Right lobe of liver (tissue), 6 donors: ENCODE results near the gene PTPN6. TPM values are rescaled to one million over a fixed set of nuclear protein-coding genes. Genes with fewer than 3 reads are reported as not detected.

Source experiments
- ATAC-seq, 4 donors: fragments of 200-7000 bp; cut with Tn5 transposase; one replicate each; pipeline ENCODE4 v1.9.1; 2020; ENCODE audit warnings: mild to moderate bottlenecking in 4 of 4, moderate library complexity in 4 of 4
- DNase-seq, 3 donors: peaks; one replicate each; pipeline ENCODE4 v3.0.0-alpha.2; 2020
- H3K27ac ChIP-seq, 3 donors: fragments of 200-600 bp; one replicate each; pipeline ENCODE4 v1.8.0; 2022
- H3K27me3 ChIP-seq, 2 donors: fragments of 200-600 bp; one replicate each; pipeline ENCODE4 v1.8.0; 2022
- H3K36me3 ChIP-seq, 4 donors: fragments of 200-600 bp; sonication (generic) in 1 of 4; one replicate each; pipeline versions ENCODE4 v1.5.1 to v1.8.0; 2017 to 2022; ENCODE audit warnings: control low read depth in 1 of 4
- H3K4me1 ChIP-seq, 4 donors: fragments of 200-600 bp; sonication (generic) in 1 of 4; one replicate each; pipeline versions ENCODE4 v1.5.1 to v1.8.0; 2017 to 2022; ENCODE audit warnings: control low read depth in 1 of 4
- H3K4me3 ChIP-seq, 3 donors: fragments of 200-600 bp; one replicate each; pipeline ENCODE4 v1.8.0; 2022
- H3K9me3 ChIP-seq, 4 donors: fragments of 200-600 bp; sonication (generic) in 1 of 4; one replicate each; pipeline versions ENCODE4 v1.5.1 to v1.8.0; 2017 to 2022; ENCODE audit warnings: control low read depth in 1 of 4
- CTCF ChIP-seq, 4 donors: fragments of 200-600 bp in 3 of 4; fragments of 450-650 bp in 1 of 4; IDR thresholded peaks; one replicate each; pipeline versions ENCODE4 v1.5.1 to v1.8.0; 2016 to 2022; ENCODE audit warnings: antibody characterized with exemption in 4 of 4, mild to moderate bottlenecking in 2 of 4
- POLR2A ChIP-seq: fragments of 450-650 bp; IDR thresholded peaks from one replicate; pipeline ENCODE4 v1.6.1; 2017; ENCODE audit warnings: antibody characterized with exemption, mild to moderate bottlenecking
- WGBS: methylation state at CpG from one replicate; pipeline ENCODE4 v1.1.6; 2018; ENCODE audit warnings: low coverage, low lambda C conversion rate; ENCODE audit not compliant: insufficient coverage; ENCODE audit errors: missing lambda C conversion rate; 5-methylcytosine and 5-hydroxymethylcytosine counted together
- intact Hi-C, 2 donors: fragments of 100-400 bp; cut with DNase I; formaldehyde crosslinking; loops; one replicate each; pipeline versions ENCODE4 v1.11.2 to v1.14.1; 2022
- total RNA-seq, 6 experiments: library from RNA; depleted of rRNA in 2 of 6; stranded (reverse); fragments of >200 nt in 2 of 6; fragmentation: NEBNext Ultra II Directional in 3 of 6; extraction: Animal tissue kit (Norgen Biotek cat#: 25700) in 3 of 6; gene quantifications; one replicate each; pipeline versions ENCODE4 v1.1.0 to v1.2.4, GENCODE V29; 2016 to 2023
- donor health status: DM: no; HTN: yes; CAD: no.
- donor health status: DM: no; HTN: no; CAD: no.
- donor health status: DM: no; HTN: no; CAD: no.
- donor health status: DM: no; HTN: yes; CAD: no.
- donor health status: DM: no; HTN: yes; CAD: no.

PTPN6 gene
- total RNA-seq, 6 experiments from 2014 or later = 12.1 to 30.6 (median 19.4) TPM

- ATAC-seq (peak; percentile 28 to 84 (median 60)), DNase-seq (peak in 1 of 3 donors; percentile 56)
- H3K27ac ChIP-seq = peak overlapping the region in 1 of 3 donors; percentile 43
- WGBS = 44% methylated on average over 2 of the region's 2 CpGs
- H3K9me3 ChIP-seq = no peaks in the 10 kb centered on the region
- no peaks in the 10 kb centered on the region for H3K27me3 ChIP-seq
- no peak for TF ChIP-seq CTCF (IDR thresholded peaks at IDR 0.05)
- no peak for TF ChIP-seq POLR2A
- peaks cover 0 to 49% (median 11%) of the 10 kb centered on the region in 4 donors for H3K4me1 ChIP-seq
- H3K36me3 ChIP-seq = no peaks in the 10 kb centered on the region
- H3K4me3 ChIP-seq = no peak overlapping the region
- intact Hi-C loops = no loop called here
Observed at GRCh38 chr12:7004287-7004803, 53.2 kb downstream of the PTPN6 start.

GRCh38 chr12:7004840-7005239, 53.7 kb downstream of the PTPN6 start:
- DNase-seq = no peak
- Histone ChIP-seq H3K4me3 (no peak overlapping the region), H3K36me3 (no peaks in the 10 kb centered on the region), H3K9me3 (no peaks in the 10 kb centered on the region), H3K27ac (peak overlapping the region in 1 of 3 donors; percentile 43), H3K4me1 (peaks cover 0 to 49% (median 12%) of the 10 kb centered on the region in 4 donors), H3K27me3 (no peaks in the 10 kb centered on the region)
- no peak for TF ChIP-seq CTCF (IDR thresholded peaks at IDR 0.05)
- no peak for TF ChIP-seq POLR2A
- peak; percentile 41 to 70 (median 62) for ATAC-seq
- WGBS = 40% methylated on average over 2 of the region's 2 CpGs
- intact Hi-C loops = no loop called here

- Histone ChIP-seq H3K9me3 (no peaks in the 10 kb centered on the region), H3K27ac (no peak overlapping the region), H3K4me3 (no peak overlapping the region), H3K27me3 (no peaks in the 10 kb centered on the region), H3K36me3 (no peaks in the 10 kb centered on the region), H3K4me1 (peaks cover 0 to 53% (median 15%) of the 10 kb centered on the region in 4 donors)
- DNase-seq (no peak), ATAC-seq (peak in 1 of 4 donors; percentile 24)
- TF ChIP-seq CTCF (IDR thresholded peaks at IDR 0.05) (no peak), POLR2A (no peak)
- intact Hi-C loops = no loop called here
- WGBS = 72% methylated on average over 2 of the region's 2 CpGs
Observed at GRCh38 chr12:7005311-7005710, 54.2 kb downstream of the PTPN6 start.

- intact Hi-C loops = no loop called here
- H3K4me1 ChIP-seq = peaks cover 0 to 61% (median 16%) of the 10 kb centered on the region in 4 donors
- no peak overlapping the region for H3K27ac ChIP-seq
Observed at GRCh38 chr12:7006639-7007038, 55.5 kb downstream of the PTPN6 start.

More at GRCh38 chr12:7006639-7007038, 55.5 kb downstream of the PTPN6 start:
- TF ChIP-seq POLR2A (no peak), CTCF (IDR thresholded peaks at IDR 0.05) (no peak)
- Histone ChIP-seq H3K36me3 (no peaks in the 10 kb centered on the region), H3K4me3 (no peak overlapping the region), H3K9me3 (no peaks in the 10 kb centered on the region), H3K27me3 (no peaks in the 10 kb centered on the region)
- no peak for ATAC-seq
- 68% methylated on average over 3 of the region's 3 CpGs for WGBS
- no peak for DNase-seq
